ENCODE measurements around the gene UROC1. TPM values are rescaled to one million over a fixed set of nuclear protein-coding genes. Genes with fewer than 3 reads are reported as not detected.

UROC1 gene
- total RNA-seq, 1 donor: not detected

- Histone ChIP-seq H3K4me1 (ENCODE audit: insufficient read depth, low read length) (peaks cover 14% of the 10 kb centered on the region), H3K9me3 (ENCODE audit: low read depth, low read length) (no peaks in the 10 kb centered on the region), H4K20me1 (ENCODE audit: insufficient read depth, low read length) (no peaks in the 10 kb centered on the region), H3K4me3 (ENCODE audit: insufficient read depth, low read length) (no peak overlapping the region), H3K79me2 (ENCODE audit: insufficient read depth, low read length) (no peaks in the 10 kb centered on the region), H3K4me2 (ENCODE audit: insufficient read depth, low read length) (no peak overlapping the region), H2AFZ (ENCODE audit: low read length) (no peak overlapping the region), H3K36me3 (ENCODE audit: insufficient read depth, low read length) (no peaks in the 10 kb centered on the region), H3K27me3 (ENCODE audit: insufficient read depth, low read length) (peaks cover 22% of the 10 kb centered on the region), H3K27ac (ENCODE audit: low read depth, low read length) (no peak overlapping the region)
- peak; percentile 58 for DNase-seq (ENCODE audit: insufficient read length, low spot score, missing footprints)
- TF ChIP-seq CTCF (IDR thresholded peaks at IDR 0.05; ENCODE audit: extremely low read depth, low read depth, low read length): no peak
These were observed 20.7 kb upstream of the UROC1 start for GRCh38 chr3:126538316-126538715.

GRCh38 chr3:126537730-126538281 is 20.2 kb upstream of the UROC1 start:
- Histone ChIP-seq H3K79me2 (ENCODE audit: insufficient read depth, low read length) (no peaks in the 10 kb centered on the region), H3K4me1 (ENCODE audit: insufficient read depth, low read length) (peaks cover 14% of the 10 kb centered on the region), H4K20me1 (ENCODE audit: insufficient read depth, low read length) (no peaks in the 10 kb centered on the region), H3K27me3 (ENCODE audit: insufficient read depth, low read length) (peaks cover 27% of the 10 kb centered on the region), H3K36me3 (ENCODE audit: insufficient read depth, low read length) (no peaks in the 10 kb centered on the region), H3K9me3 (ENCODE audit: low read depth, low read length) (no peaks in the 10 kb centered on the region), H2AFZ (ENCODE audit: low read length) (no peak overlapping the region), H3K27ac (ENCODE audit: low read depth, low read length) (no peak overlapping the region), H3K4me2 (ENCODE audit: insufficient read depth, low read length) (no peak overlapping the region), H3K4me3 (ENCODE audit: insufficient read depth, low read length) (no peak overlapping the region)
- DNase-seq (ENCODE audit: insufficient read length, low spot score, missing footprints): no peak
- no peak for TF ChIP-seq CTCF (IDR thresholded peaks at IDR 0.05; ENCODE audit: extremely low read depth, low read depth, low read length)

- H3K79me2 ChIP-seq (ENCODE audit: insufficient read depth, low read length): no peaks in the 10 kb centered on the region
- no peaks in the 10 kb centered on the region for H4K20me1 ChIP-seq (ENCODE audit: insufficient read depth, low read length)
- H3K4me2 ChIP-seq (ENCODE audit: insufficient read depth, low read length): no peak overlapping the region
- H3K36me3 ChIP-seq (ENCODE audit: insufficient read depth, low read length): no peaks in the 10 kb centered on the region
- peaks cover 14% of the 10 kb centered on the region for H3K4me1 ChIP-seq (ENCODE audit: insufficient read depth, low read length)
- no peak overlapping the region for H2AFZ ChIP-seq (ENCODE audit: low read length)
- no peak for DNase-seq (ENCODE audit: insufficient read length, low spot score, missing footprints)
- peaks cover 33% of the 10 kb centered on the region for H3K27me3 ChIP-seq (ENCODE audit: insufficient read depth, low read length)
- no peaks in the 10 kb centered on the region for H3K9me3 ChIP-seq (ENCODE audit: low read depth, low read length)
- no peak overlapping the region for H3K4me3 ChIP-seq (ENCODE audit: insufficient read depth, low read length)
- TF ChIP-seq CTCF (IDR thresholded peaks at IDR 0.05; ENCODE audit: extremely low read depth, low read depth, low read length): no peak
- H3K27ac ChIP-seq (ENCODE audit: low read depth, low read length): no peak overlapping the region
These were observed 19.6 kb upstream of the UROC1 start for GRCh38 chr3:126537116-126537729.

- Histone ChIP-seq H2AFZ (ENCODE audit: low read length) (no peak overlapping the region), H3K4me3 (ENCODE audit: insufficient read depth, low read length) (no peak overlapping the region), H3K79me2 (ENCODE audit: insufficient read depth, low read length) (no peaks in the 10 kb centered on the region), H3K4me2 (ENCODE audit: insufficient read depth, low read length) (no peak overlapping the region), H4K20me1 (ENCODE audit: insufficient read depth, low read length) (no peaks in the 10 kb centered on the region), H3K27ac (ENCODE audit: low read depth, low read length) (no peak overlapping the region), H3K4me1 (ENCODE audit: insufficient read depth, low read length) (peaks cover 12% of the 10 kb centered on the region), H3K36me3 (ENCODE audit: insufficient read depth, low read length) (no peaks in the 10 kb centered on the region), H3K27me3 (ENCODE audit: insufficient read depth, low read length) (peaks cover 34% of the 10 kb centered on the region), H3K9me3 (ENCODE audit: low read depth, low read length) (no peaks in the 10 kb centered on the region)
- no peak for TF ChIP-seq CTCF (IDR thresholded peaks at IDR 0.05; ENCODE audit: extremely low read depth, low read depth, low read length)
- DNase-seq (ENCODE audit: insufficient read length, low spot score, missing footprints): peak; percentile 36
These were observed 18.6 kb upstream of the UROC1 start for GRCh38 chr3:126536126-126536525.
